ENCODE measurements around the gene PALMD. TPM values are rescaled to one million over a fixed set of nuclear protein-coding genes. Genes with fewer than 3 reads are reported as not detected.

Gene PALMD
- total RNA-seq, 1 experiment from 2014 or later: not detected

DNA sequence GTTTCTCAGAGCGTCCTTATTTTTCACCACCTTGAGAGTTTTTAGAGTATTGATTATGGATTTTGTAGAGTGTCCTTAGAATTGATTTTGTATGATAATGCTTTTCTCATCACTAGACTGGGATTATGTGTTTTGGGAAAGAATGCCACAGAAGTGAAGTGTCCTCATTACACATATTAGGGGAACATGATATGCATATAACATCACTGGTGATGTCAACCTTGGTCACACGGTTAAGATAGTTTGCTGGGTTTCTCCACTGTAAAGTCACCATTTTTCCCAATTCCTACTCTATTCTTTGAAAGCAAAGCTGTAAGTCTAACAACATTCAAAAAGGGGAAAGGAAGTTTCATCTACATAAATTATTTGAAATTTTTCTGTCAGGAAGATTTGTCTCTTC is 39.6 kb upstream of the PALMD start:
- no peaks in the 10 kb centered on the region for H3K36me3 ChIP-seq (ENCODE audit: control insufficient read depth, insufficient read depth, low read length)
- Mint-ChIP-seq H3K36me3 (ENCODE audit: insufficient read depth, unreplicated experiment) (no peaks in the 10 kb centered on the region), H3K9me3 (ENCODE audit: unreplicated experiment) (no peaks in the 10 kb centered on the region), H3K4me1 (ENCODE audit: low read depth, unreplicated experiment) (no peaks in the 10 kb centered on the region), H3K27ac (ENCODE audit: unreplicated experiment) (no peak overlapping the region), H3K27me3 (ENCODE audit: insufficient read depth, unreplicated experiment) (no peaks in the 10 kb centered on the region), H3K4me3 (ENCODE audit: unreplicated experiment) (no peak overlapping the region)
- TF ChIP-seq, protein P1, sequence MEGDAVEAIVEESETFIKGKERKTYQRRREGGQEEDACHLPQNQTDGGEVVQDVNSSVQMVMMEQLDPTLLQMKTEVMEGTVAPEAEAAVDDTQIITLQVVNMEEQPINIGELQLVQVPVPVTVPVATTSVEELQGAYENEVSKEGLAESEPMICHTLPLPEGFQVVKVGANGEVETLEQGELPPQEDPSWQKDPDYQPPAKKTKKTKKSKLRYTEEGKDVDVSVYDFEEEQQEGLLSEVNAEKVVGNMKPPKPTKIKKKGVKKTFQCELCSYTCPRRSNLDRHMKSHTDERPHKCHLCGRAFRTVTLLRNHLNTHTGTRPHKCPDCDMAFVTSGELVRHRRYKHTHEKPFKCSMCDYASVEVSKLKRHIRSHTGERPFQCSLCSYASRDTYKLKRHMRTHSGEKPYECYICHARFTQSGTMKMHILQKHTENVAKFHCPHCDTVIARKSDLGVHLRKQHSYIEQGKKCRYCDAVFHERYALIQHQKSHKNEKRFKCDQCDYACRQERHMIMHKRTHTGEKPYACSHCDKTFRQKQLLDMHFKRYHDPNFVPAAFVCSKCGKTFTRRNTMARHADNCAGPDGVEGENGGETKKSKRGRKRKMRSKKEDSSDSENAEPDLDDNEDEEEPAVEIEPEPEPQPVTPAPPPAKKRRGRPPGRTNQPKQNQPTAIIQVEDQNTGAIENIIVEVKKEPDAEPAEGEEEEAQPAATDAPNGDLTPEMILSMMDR (IDR thresholded peaks at IDR 0.05; ENCODE audit: insufficient read depth in 1 of 2, low read depth in 1 of 2, low read length in 1 of 2, severe bottlenecking in 1 of 2, unreplicated experiment in 1 of 2): no peak
- no TSS peak for BruUV-seq (replicated peaks)
- H3K27me3 ChIP-seq (replicated peaks; ENCODE audit: control insufficient read depth, insufficient read depth, low read length): no peaks in the 10 kb centered on the region
- H3K4me3 ChIP-seq (ENCODE audit: low read depth, low read length): no peak overlapping the region
- H3K9me3 ChIP-seq: no peaks in the 10 kb centered on the region
- DNase-seq: no peak
- CTCF ChIA-PET: no interaction called here
- POLR2A ChIA-PET: no interaction called here
- intact Hi-C loops (cut with micrococcal nuclease; ENCODE audit: unreplicated experiment): no loop called here
- H3K4me1 ChIP-seq: no peaks in the 10 kb centered on the region

DNA sequence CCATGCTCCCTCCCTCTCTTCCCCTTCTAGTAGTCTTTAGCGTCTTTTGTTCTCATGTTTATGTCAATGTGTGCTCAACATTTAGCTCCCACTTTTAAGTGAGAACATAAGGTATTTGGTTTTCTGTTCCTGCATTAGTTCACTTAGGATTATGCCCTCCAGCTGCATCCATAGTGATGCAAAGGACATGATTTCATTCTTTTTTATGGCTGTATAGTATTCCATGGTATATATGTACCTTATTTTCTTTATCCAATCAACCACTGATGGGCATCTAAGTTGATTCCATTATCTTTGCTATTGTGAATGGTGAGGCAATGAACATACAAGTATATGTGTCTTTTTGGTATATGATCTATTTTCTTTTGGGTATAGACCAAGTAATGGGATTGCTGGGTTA is 38.3 kb upstream of the PALMD start:
- no peaks in the 10 kb centered on the region for H3K4me1 Mint-ChIP-seq (ENCODE audit: low read depth, unreplicated experiment)
- Histone ChIP-seq H3K4me3 (ENCODE audit: low read depth, low read length) (no peak overlapping the region), H3K36me3 (ENCODE audit: control insufficient read depth, insufficient read depth, low read length) (no peaks in the 10 kb centered on the region), H3K9me3 (no peaks in the 10 kb centered on the region), H3K4me1 (no peaks in the 10 kb centered on the region), H3K27me3 (replicated peaks; ENCODE audit: control insufficient read depth, insufficient read depth, low read length) (no peaks in the 10 kb centered on the region)
- no peaks in the 10 kb centered on the region for H3K9me3 Mint-ChIP-seq (ENCODE audit: unreplicated experiment)
- no peak overlapping the region for H3K4me3 Mint-ChIP-seq (ENCODE audit: unreplicated experiment)
- TF ChIP-seq, protein P1 (IDR thresholded peaks at IDR 0.05; ENCODE audit: insufficient read depth in 1 of 2, low read depth in 1 of 2, low read length in 1 of 2, severe bottlenecking in 1 of 2, unreplicated experiment in 1 of 2): no peak
- intact Hi-C loops (cut with micrococcal nuclease; ENCODE audit: unreplicated experiment): no loop called here
- no peaks in the 10 kb centered on the region for H3K27me3 Mint-ChIP-seq (ENCODE audit: insufficient read depth, unreplicated experiment)
- no peak for DNase-seq
- POLR2A ChIA-PET: no interaction called here
- no peak overlapping the region for H3K27ac Mint-ChIP-seq (ENCODE audit: unreplicated experiment)
- BruUV-seq (replicated peaks): no TSS peak
- no peaks in the 10 kb centered on the region for H3K36me3 Mint-ChIP-seq (ENCODE audit: insufficient read depth, unreplicated experiment)
- CTCF ChIA-PET: no interaction called here

GRCh38 chr1:99608058-99608457 is 37.9 kb upstream of the PALMD start:
- no peak overlapping the region for H3K4me3 Mint-ChIP-seq (ENCODE audit: unreplicated experiment)
- Histone ChIP-seq H3K36me3 (ENCODE audit: control insufficient read depth, insufficient read depth, low read length) (no peaks in the 10 kb centered on the region), H3K27me3 (replicated peaks; ENCODE audit: control insufficient read depth, insufficient read depth, low read length) (no peaks in the 10 kb centered on the region), H3K9me3 (no peaks in the 10 kb centered on the region), H3K4me1 (no peaks in the 10 kb centered on the region), H3K4me3 (ENCODE audit: low read depth, low read length) (no peak overlapping the region)
- H3K36me3 Mint-ChIP-seq (ENCODE audit: insufficient read depth, unreplicated experiment): no peaks in the 10 kb centered on the region
- no peak overlapping the region for H3K27ac Mint-ChIP-seq (ENCODE audit: unreplicated experiment)
- no peaks in the 10 kb centered on the region for H3K9me3 Mint-ChIP-seq (ENCODE audit: unreplicated experiment)
- no peak for DNase-seq
- BruUV-seq (replicated peaks): no TSS peak
- ChIA-PET POLR2A (no interaction called here), CTCF (no interaction called here)
- TF ChIP-seq, protein P1 (IDR thresholded peaks at IDR 0.05; ENCODE audit: insufficient read depth in 1 of 2, low read depth in 1 of 2, low read length in 1 of 2, severe bottlenecking in 1 of 2, unreplicated experiment in 1 of 2): no peak
- H3K4me1 Mint-ChIP-seq (ENCODE audit: low read depth, unreplicated experiment): no peaks in the 10 kb centered on the region
- H3K27me3 Mint-ChIP-seq (ENCODE audit: insufficient read depth, unreplicated experiment): no peaks in the 10 kb centered on the region
- intact Hi-C loops (cut with micrococcal nuclease; ENCODE audit: unreplicated experiment): no loop called here
